HCT116 (cell line): ENCODE measurements around the gene PRMT3. TPM values are rescaled to one million over a fixed set of nuclear protein-coding genes. Genes with fewer than 3 reads are reported as not detected.

Experiments used
- ATAC-seq: fragments of 200-7000 bp; cut with Tn5 transposase; 2 replicates; pipeline ENCODE4 v1.9.1; 2020; ENCODE audit warnings: mild to moderate bottlenecking, moderate library complexity
- BruUV-seq: library from RNA; stranded (reverse); fragments of 400-500 nt; replicated peaks from 2 replicates; lab custom pipeline; 2021; lab: Mats Ljungman, UMichigan
- CTCF ChIA-PET: fragments of 300-600 bp; sonication (Branson Sonifier 250); formaldehyde crosslinking; loops from one replicate; lab custom pipeline; 2021; ENCODE audit warnings: antibody characterized with exemption; lab: Charles Lee
- POLR2A ChIA-PET: fragments of 300-600, 350-600 bp; sonication (Branson Sonifier 250); formaldehyde crosslinking; loops from one replicate; lab custom pipeline; 2021; ENCODE audit warnings: antibody characterized with exemption; lab: Charles Lee
- RAD21 ChIA-PET, 2 experiments: fragments of 300-600 bp; sonication (Branson Sonifier 250); formaldehyde crosslinking; loops; one replicate each; lab custom pipeline; 2023; ENCODE audit warnings: low total read pairs in 2 of 2; ENCODE audit not compliant: uncharacterized antibody in 2 of 2, unreplicated experiment in 2 of 2, low non-redundant PET in 1 of 2; lab: Charles Lee
- DNase-seq: peaks from one replicate; pipeline ENCODE4 v3.0.0-alpha.2; 2010; ENCODE audit warnings: low read depth, low spot score
- H2AFZ ChIP-seq: fragments of 200-600 bp; shearing (Covaris generic), sonication (generic); 2 replicates; pipeline ENCODE4 v1.6.1; 2017; ENCODE audit warnings: low read depth, mixed run types, mixed read lengths, antibody characterized with exemption, low read length; ENCODE audit not compliant: poor library complexity, severe bottlenecking
- H3K27ac ChIP-seq: 2 replicates; pipeline ENCODE4 v1.5.1; 2012; ENCODE audit warnings: low read depth, low read length
- H3K27me3 ChIP-seq: fragments of 200-600 bp; sonication (generic); 2 replicates; pipeline ENCODE4 v1.6.1; 2016; ENCODE audit warnings: mixed run types, low read length, mixed read lengths; ENCODE audit not compliant: insufficient read depth
- H3K36me3 ChIP-seq, 2 experiments: fragments of 200-500 bp in 1 of 2; fragments of 200-600 bp in 1 of 2; sonication (Bioruptor generic) in 1 of 2; sonication (generic) in 1 of 2; 2 replicates each; pipeline versions ENCODE4 v1.5.1 to v1.6.1; 2014 to 2016; ENCODE audit warnings: low read length in 2 of 2, inconsistent platforms in 1 of 2, mixed read lengths in 1 of 2, mixed run types in 1 of 2; ENCODE audit not compliant: insufficient read depth in 2 of 2, control insufficient read depth in 1 of 2
- H3K4me1 ChIP-seq, 2 experiments: fragments of 200-600 bp in 1 of 2; sonication (generic) in 1 of 2; 2 replicates each; pipeline versions ENCODE4 v1.5.1 to v1.6.1; 2012 to 2017; ENCODE audit warnings: low read length in 2 of 2, inconsistent platforms in 1 of 2, mild to moderate bottlenecking in 1 of 2, mixed read lengths in 1 of 2, mixed run types in 1 of 2, moderate library complexity in 1 of 2; ENCODE audit not compliant: insufficient read depth in 2 of 2, control insufficient read depth in 1 of 2
- H3K4me2 ChIP-seq: fragments of 200-600 bp; sonication (generic); 2 replicates; pipeline ENCODE4 v1.6.1; 2017; ENCODE audit warnings: mixed run types, low read length, mixed read lengths
- H3K4me3 ChIP-seq, 2 experiments: fragments of 200-600 bp in 1 of 2; sonication (generic) in 1 of 2; replicated peaks in 1 of 2; 2 replicates each; pipeline ENCODE4 v1.5.1; 2011 to 2016; ENCODE audit warnings: low read length in 2 of 2, control low read depth in 1 of 2, low read depth in 1 of 2, mild to moderate bottlenecking in 1 of 2, mixed read lengths in 1 of 2, mixed run types in 1 of 2
- H3K79me2 ChIP-seq: fragments of 200-600 bp; sonication (generic); 2 replicates; pipeline ENCODE4 v1.6.1; 2017; ENCODE audit warnings: mild to moderate bottlenecking, mixed run types, low read length, moderate library complexity, mixed read lengths; ENCODE audit not compliant: insufficient read depth
- H3K9ac ChIP-seq: fragments of 200-600 bp; sonication (generic); 2 replicates; pipeline ENCODE4 v1.6.1; 2016; ENCODE audit warnings: low read length, mixed read lengths
- H3K9me2 ChIP-seq: fragments of 200-600 bp; sonication (generic), shearing (Covaris generic); 2 replicates; pipeline ENCODE4 v1.6.1; 2017; ENCODE audit warnings: mixed run types, mild to moderate bottlenecking, moderate library complexity; ENCODE audit not compliant: insufficient read depth
- H3K9me3 ChIP-seq, 2 experiments: fragments of 200-500 bp in 1 of 2; fragments of 200-600 bp in 1 of 2; sonication (Bioruptor generic) in 1 of 2; sonication (generic) in 1 of 2; 2 replicates each; pipeline ENCODE4 v1.6.1; 2014 to 2017; ENCODE audit warnings: low read length in 2 of 2, mixed read lengths in 2 of 2, inconsistent platforms in 1 of 2, low read depth in 1 of 2, mild to moderate bottlenecking in 1 of 2, mixed run types in 1 of 2, moderate library complexity in 1 of 2; ENCODE audit not compliant: control insufficient read depth in 1 of 2, insufficient read depth in 1 of 2
- H4K20me1 ChIP-seq: fragments of 200-600 bp; sonication (generic), shearing (Covaris generic); 2 replicates; pipeline ENCODE4 v1.6.1; 2017; ENCODE audit warnings: mixed run types, mild to moderate bottlenecking, moderate library complexity; ENCODE audit not compliant: insufficient read depth
- ELF1 ChIP-seq: IDR thresholded peaks from 2 replicates; pipeline ENCODE4 v1.6.1; 2012; ENCODE audit warnings: low read depth, borderline replicate concordance
- EZH2 ChIP-seq: fragments of 200-600 bp; sonication (generic); IDR thresholded peaks from 2 replicates; pipeline ENCODE4 v1.6.1; 2017; ENCODE audit warnings: antibody characterized with exemption, mixed run types
- JUND ChIP-seq: IDR thresholded peaks from 2 replicates; pipeline ENCODE4 v1.6.1; 2012
- POLR2A ChIP-seq: IDR thresholded peaks from 2 replicates; pipeline ENCODE4 v1.7.0; 2011; ENCODE audit warnings: borderline replicate concordance; ENCODE audit not compliant: insufficient read depth, insufficient read length; ENCODE audit errors: extremely low read depth
- SP1 ChIP-seq: IDR thresholded peaks from 2 replicates; pipeline ENCODE4 v1.6.1; 2012; ENCODE audit warnings: low read depth
- TCF7L2 ChIP-seq: IDR thresholded peaks from 2 replicates; pipeline ENCODE4 v1.7.0; 2011; ENCODE audit warnings: borderline replicate concordance, inconsistent platforms; ENCODE audit not compliant: insufficient read depth, insufficient read length; ENCODE audit errors: extremely low read depth
- intact Hi-C: fragments of 100-400 bp; cut with micrococcal nuclease; formaldehyde crosslinking; loops from 2 replicates; pipeline ENCODE4 v1.10.0; 2022
- total RNA-seq: library from RNA; stranded (reverse); gene quantifications from one replicate; pipeline ENCODE4 v1.2.1, GENCODE V29; 2021; ENCODE audit not compliant: unreplicated experiment
- TF ChIP-seq, protein P1 (sequence below): IDR thresholded peaks from 2 replicates; pipeline ENCODE4 v1.6.1; 2011; ENCODE audit warnings: mild to moderate bottlenecking, low read length, moderate library complexity; ENCODE audit not compliant: insufficient replicate concordance; ENCODE audit errors: extremely low read depth
- TF ChIP-seq, protein P2 (sequence below): IDR thresholded peaks from 2 replicates; pipeline ENCODE4 v1.6.1; 2012

Gene PRMT3
- total RNA-seq, 1 experiment from 2014 or later, result 24.3 TPM

DNA sequence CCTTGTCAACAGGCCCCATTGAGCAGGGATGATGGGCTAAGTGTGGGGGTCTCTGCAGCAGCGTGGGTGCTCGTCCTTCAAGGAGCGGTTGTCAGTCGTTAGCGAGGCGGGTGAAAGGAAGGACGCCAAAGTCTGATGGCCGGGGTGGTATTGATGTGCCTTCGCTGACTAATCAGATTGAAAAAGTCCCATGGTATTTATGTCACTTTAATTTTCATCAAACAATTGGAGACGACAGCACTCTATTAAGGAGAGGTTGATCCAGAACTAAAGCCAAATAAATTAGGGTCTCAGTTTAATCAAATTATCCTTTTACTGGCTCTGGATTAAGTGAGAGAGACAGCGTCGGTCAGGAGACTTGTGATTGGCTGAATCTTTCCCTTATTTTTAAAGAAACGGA lies 14.4 kb upstream of the PRMT3 start:
- Histone ChIP-seq H3K4me3 (no peak overlapping the region), H3K9ac (no peak overlapping the region), H3K27me3 (no peaks in the 10 kb centered on the region), H3K36me3 (peaks cover 0 to 2% of the 10 kb centered on the region in 2 experiments; a peak in 1 of 4 replicates), H3K4me1 (peaks cover 3 to 9% of the 10 kb centered on the region in 2 experiments; a peak in 3 of 4 replicates), H3K27ac (no peak overlapping the region), H3K79me2 (no peaks in the 10 kb centered on the region), H3K9me3 (no peaks in the 10 kb centered on the region), H3K4me2 (no peak overlapping the region), H4K20me1 (no peaks in the 10 kb centered on the region), H3K9me2 (no peaks in the 10 kb centered on the region), H2AFZ (no peak overlapping the region)
- ChIA-PET RAD21 (no interaction called here), POLR2A (interaction anchor here (1.3 kb wide), 1 partner anchor 8 kb away, joined by 3 read pairs; no protein-coding TSS in a partner anchor), CTCF (interaction anchor here (1.2 kb wide), 1 partner anchor 19 kb away, joined by 9 read pairs; no protein-coding TSS in a partner anchor)
- TF ChIP-seq, protein P1, sequence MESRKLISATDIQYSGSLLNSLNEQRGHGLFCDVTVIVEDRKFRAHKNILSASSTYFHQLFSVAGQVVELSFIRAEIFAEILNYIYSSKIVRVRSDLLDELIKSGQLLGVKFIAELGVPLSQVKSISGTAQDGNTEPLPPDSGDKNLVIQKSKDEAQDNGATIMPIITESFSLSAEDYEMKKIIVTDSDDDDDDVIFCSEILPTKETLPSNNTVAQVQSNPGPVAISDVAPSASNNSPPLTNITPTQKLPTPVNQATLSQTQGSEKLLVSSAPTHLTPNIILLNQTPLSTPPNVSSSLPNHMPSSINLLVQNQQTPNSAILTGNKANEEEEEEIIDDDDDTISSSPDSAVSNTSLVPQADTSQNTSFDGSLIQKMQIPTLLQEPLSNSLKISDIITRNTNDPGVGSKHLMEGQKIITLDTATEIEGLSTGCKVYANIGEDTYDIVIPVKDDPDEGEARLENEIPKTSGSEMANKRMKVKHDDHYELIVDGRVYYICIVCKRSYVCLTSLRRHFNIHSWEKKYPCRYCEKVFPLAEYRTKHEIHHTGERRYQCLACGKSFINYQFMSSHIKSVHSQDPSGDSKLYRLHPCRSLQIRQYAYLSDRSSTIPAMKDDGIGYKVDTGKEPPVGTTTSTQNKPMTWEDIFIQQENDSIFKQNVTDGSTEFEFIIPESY, result no peak
- TF ChIP-seq JUND (no peak), ELF1 (no peak), EZH2 (no peak), TCF7L2 (no peak), POLR2A (no peak), SP1 (no peak)
- TF ChIP-seq, protein P2, sequence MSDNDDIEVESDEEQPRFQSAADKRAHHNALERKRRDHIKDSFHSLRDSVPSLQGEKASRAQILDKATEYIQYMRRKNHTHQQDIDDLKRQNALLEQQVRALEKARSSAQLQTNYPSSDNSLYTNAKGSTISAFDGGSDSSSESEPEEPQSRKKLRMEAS, result no peak
- ATAC-seq (no peak), DNase-seq (no peak)
- intact Hi-C loops, result no loop called here
- no TSS peak for BruUV-seq
